Kidney epithelial cell (primary cell): ENCODE data around the gene RGS13. TPM values are rescaled to one million over a fixed set of nuclear protein-coding genes. Genes with fewer than 3 reads are reported as not detected.

Experiments used
- DNase-seq: peaks from one replicate; pipeline ENCODE4 v3.0.0-alpha.2; 2010; ENCODE audit warnings: low read depth
- H3K27me3 ChIP-seq: 2 replicates; pipeline ENCODE4 v1.6.0; 2011; ENCODE audit warnings: low read length; ENCODE audit not compliant: control insufficient read depth, insufficient read depth
- H3K36me3 ChIP-seq: 2 replicates; pipeline ENCODE4 v1.5.1; 2011; ENCODE audit warnings: low read length; ENCODE audit not compliant: control insufficient read depth, insufficient read depth
- H3K4me3 ChIP-seq: 2 replicates; pipeline ENCODE4 v1.5.1; 2011; ENCODE audit warnings: low read depth, mild to moderate bottlenecking, control low read depth, low read length
- CTCF ChIP-seq: IDR thresholded peaks from 2 replicates; pipeline ENCODE4 v1.5.1; 2011; ENCODE audit warnings: mild to moderate bottlenecking, moderate library complexity, low read length, control low read depth, inconsistent platforms; ENCODE audit not compliant: insufficient read depth, poor library complexity, severe bottlenecking
- total RNA-seq: library from RNA; depleted of rRNA; stranded (reverse); fragments of >200 nt; gene quantifications from 2 replicates; pipeline ENCODE4 v1.2.3, GENCODE V29; 2015

RGS13 gene
- total RNA-seq, 1 donor from 2014 or later: not detected

- TF ChIP-seq CTCF: no peak
- Histone ChIP-seq H3K4me3 (no peak overlapping the region), H3K36me3 (no peaks in the 10 kb centered on the region), H3K27me3 (no peaks in the 10 kb centered on the region)
- DNase-seq: no peak
These were observed 33.2 kb upstream of the RGS13 start for GRCh38 chr1:192602757-192603156.

GRCh38 chr1:192603218-192603787, 32.6 kb upstream of the RGS13 start:
- TF ChIP-seq CTCF: no peak

GRCh38 chr1:192604979-192605620, 30.8 kb upstream of the RGS13 start:
- no peak overlapping the region for H3K4me3 ChIP-seq

More at GRCh38 chr1:192603218-192603787, 32.6 kb upstream of the RGS13 start:
- no peak overlapping the region for H3K4me3 ChIP-seq
- no peaks in the 10 kb centered on the region for H3K36me3 ChIP-seq
- H3K27me3 ChIP-seq: no peaks in the 10 kb centered on the region
- DNase-seq: no peak

DNA sequence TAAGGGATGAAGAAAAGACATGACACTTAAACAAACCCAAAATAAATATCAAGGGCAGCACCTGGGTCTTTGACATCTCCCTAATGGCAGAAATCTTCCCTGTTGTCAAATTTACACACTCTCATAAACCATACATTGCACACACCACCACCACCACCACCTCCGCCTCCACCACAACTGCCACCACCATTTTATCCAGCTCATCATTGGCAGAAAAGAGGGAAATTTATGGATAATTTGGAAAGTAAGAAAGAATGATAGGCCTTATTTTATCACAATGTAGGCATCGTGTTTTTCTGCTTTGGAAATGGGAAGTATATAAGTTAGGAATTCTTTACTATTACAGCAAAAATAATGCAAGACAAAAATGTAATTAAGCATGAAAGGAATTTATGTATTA, 27.3 kb upstream of the RGS13 start:
- Histone ChIP-seq H3K27me3 (no peaks in the 10 kb centered on the region), H3K4me3 (no peak overlapping the region), H3K36me3 (no peaks in the 10 kb centered on the region)
- no peak for TF ChIP-seq CTCF
- no peak for DNase-seq

More at GRCh38 chr1:192604979-192605620, 30.8 kb upstream of the RGS13 start:
- no peak for DNase-seq
- no peak for TF ChIP-seq CTCF
- Histone ChIP-seq H3K27me3 (no peaks in the 10 kb centered on the region), H3K36me3 (no peaks in the 10 kb centered on the region)

DNA sequence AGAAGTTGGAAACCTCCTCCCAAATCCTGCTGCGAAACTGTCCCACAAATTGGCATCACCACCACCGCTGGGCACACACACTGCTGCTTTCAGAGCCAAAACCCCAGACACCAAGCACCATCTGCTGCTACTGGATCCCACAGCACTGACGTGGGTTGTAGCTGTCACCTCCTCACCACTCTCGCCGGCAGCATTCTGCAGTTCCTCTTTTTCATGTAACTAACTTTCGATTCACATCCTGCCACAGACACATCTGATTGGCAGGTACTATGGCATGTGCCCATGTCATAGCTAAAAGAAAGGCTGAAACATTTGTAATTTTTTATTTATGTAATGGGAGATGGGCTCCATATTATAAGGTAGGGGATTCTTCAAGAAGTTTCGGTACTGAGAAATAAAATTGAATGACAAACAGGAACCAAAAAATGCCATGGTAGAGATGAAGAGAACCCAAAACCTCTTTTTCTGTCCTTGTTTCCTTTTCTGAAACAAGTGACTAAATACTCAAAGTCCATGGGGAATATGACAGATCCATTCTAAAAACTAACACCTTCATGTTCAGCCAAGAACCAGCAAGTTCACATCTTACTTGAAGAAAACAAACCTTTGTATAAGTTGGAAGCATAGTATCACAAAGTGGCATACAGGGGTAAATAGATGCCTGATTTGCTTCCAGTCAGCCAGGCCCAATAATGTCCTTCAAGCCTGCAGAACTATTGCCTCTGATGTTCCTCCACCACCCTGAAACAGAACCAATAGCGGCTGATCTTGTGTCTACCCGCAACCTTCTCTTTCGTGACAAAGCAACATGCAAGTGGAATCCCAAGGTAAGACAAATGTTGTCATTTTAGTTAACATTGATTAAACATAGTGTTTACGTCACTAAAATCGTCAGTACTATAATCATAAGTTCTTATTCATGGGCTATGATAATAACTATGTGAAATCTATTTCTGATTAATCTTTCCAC, 26.6 kb upstream of the RGS13 start:
- no peaks in the 10 kb centered on the region for H3K27me3 ChIP-seq
- no peaks in the 10 kb centered on the region for H3K36me3 ChIP-seq
- DNase-seq: no peak
- no peak for TF ChIP-seq CTCF
- no peak overlapping the region for H3K4me3 ChIP-seq
